Stomach (tissue), 9 donors: Measurements from ENCODE around the gene FDX1. TPM values are rescaled to one million over a fixed set of nuclear protein-coding genes. Genes with fewer than 3 reads are reported as not detected.

Experiments used
- DNase-seq, 2 donors: peaks; one replicate each; pipeline versions ENCODE4 v3.0.0 to v3.0.0-alpha.2; 2013 to 2019
- H3K27ac ChIP-seq, 5 donors: fragments of 200-600 bp in 4 of 5; sonication (generic) in 4 of 5; one replicate each; pipeline ENCODE4 v1.5.1; 2013 to 2019; ENCODE audit warnings: mild to moderate bottlenecking in 1 of 5, moderate library complexity in 1 of 5
- H3K27me3 ChIP-seq, 3 donors: fragments of 200-600 bp; sonication (generic); one replicate each; pipeline ENCODE4 v1.5.1; 2017 to 2019; ENCODE audit warnings: mixed run types in 1 of 3
- H3K36me3 ChIP-seq, 4 donors: fragments of 200-600 bp; sonication (generic); 1 replicate in 3 of 4; 2 replicates in 1 of 4; pipeline ENCODE4 v1.5.1; 2016 to 2019
- H3K4me1 ChIP-seq, 4 donors: fragments of 200-600 bp; sonication (generic); one replicate each; pipeline ENCODE4 v1.5.1; 2016 to 2019
- H3K4me3 ChIP-seq, 4 donors: fragments of 200-600 bp; sonication (generic) in 3 of 4; one replicate each; pipeline ENCODE4 v1.5.1; 2016 to 2019; ENCODE audit warnings: mild to moderate bottlenecking in 1 of 4
- H3K9me3 ChIP-seq, 4 donors: fragments of 200-600 bp; sonication (generic); one replicate each; pipeline ENCODE4 v1.5.1; 2016 to 2019
- EP300 ChIP-seq: sonication (generic); formaldehyde crosslinking; IDR thresholded peaks from one replicate; pipeline ENCODE4 v1.6.1; 2017; ENCODE audit warnings: antibody characterized with exemption
- POLR2A ChIP-seq, 4 donors: fragments of 450-650 bp; IDR thresholded peaks; one replicate each; pipeline ENCODE4 v1.6.1; 2016; ENCODE audit warnings: antibody characterized with exemption in 4 of 4, control low read depth in 2 of 4, mild to moderate bottlenecking in 1 of 4, moderate library complexity in 1 of 4
- POLR2AphosphoS5 ChIP-seq, 3 donors: sonication (generic); formaldehyde crosslinking; IDR thresholded peaks; one replicate each; pipeline ENCODE4 v1.6.1; 2016; ENCODE audit warnings: antibody characterized with exemption in 3 of 3
- WGBS, 5 donors: extraction: QIAGEN DNeasy Blood & Tissue Kit in 3 of 5; methylation state at CpG; one replicate each; pipeline versions ENCODE4 v1.1.5 to v1.1.7; 2013 to 2018; 5-methylcytosine and 5-hydroxymethylcytosine counted together
- intact Hi-C: fragments of 100-400 bp; cut with DNase I; formaldehyde crosslinking; loops from one replicate; pipeline ENCODE4 v1.15.1; 2023; ENCODE audit warnings: low total_unique reads
- polyA plus RNA-seq, 3 donors: library from polyadenylated mRNA; stranded (reverse); fragments of 200-250 nt; gene quantifications; one replicate each; pipeline ENCODE4 v1.2.3, GENCODE V29; 2013
- total RNA-seq, 5 donors: library from RNA; depleted of rRNA; stranded (reverse); fragments of >200 nt; gene quantifications; one replicate each; pipeline versions ENCODE4 v1.1.0 to v1.2.3, GENCODE V29; 2014 to 2016
- TF ChIP-seq, protein P1 (sequence below), 7 experiments: fragments of 450-650 bp in 4 of 7; fragments of 200-600 bp in 3 of 7; sonication (generic) in 3 of 7; IDR thresholded peaks; one replicate each; pipeline ENCODE4 v1.5.1; 2016 to 2019; ENCODE audit warnings: antibody characterized with exemption in 7 of 7, control low read depth in 2 of 7, mild to moderate bottlenecking in 1 of 7
- donor health status: healthy with polysubstance abuse.
- donor health status: Bipolar disorder and iron deficiency.
- donor health status: healthy.

The FDX1 gene
- total and polyA plus RNA-seq, 8 donors, result 0.58 to 78.8 (median 22.8) TPM

DNA sequence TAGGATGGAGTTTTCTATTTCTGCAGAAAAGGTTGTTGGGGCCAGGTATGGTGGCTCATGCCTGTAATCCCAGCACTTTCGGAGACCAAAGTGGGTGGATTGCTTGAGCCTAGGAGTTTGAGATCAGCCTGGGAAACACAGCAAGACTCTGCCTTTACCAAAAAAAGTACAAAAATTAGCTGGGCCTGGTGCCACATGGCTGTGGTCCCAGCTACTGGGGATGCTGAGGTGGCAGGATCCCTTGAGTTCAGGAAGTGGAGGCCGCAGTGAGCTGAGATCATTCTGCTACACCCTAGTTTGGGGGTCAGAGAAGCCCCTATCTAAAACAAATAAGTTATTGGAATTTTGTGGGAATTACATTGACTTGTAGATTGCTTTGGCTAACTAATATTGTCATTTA is 71.7 kb downstream of the FDX1 start:
- no peak for DNase-seq
- H3K27me3 ChIP-seq, result no peaks in the 10 kb centered on the region
- intact Hi-C loops, result no loop called here
- TF ChIP-seq, protein P1, sequence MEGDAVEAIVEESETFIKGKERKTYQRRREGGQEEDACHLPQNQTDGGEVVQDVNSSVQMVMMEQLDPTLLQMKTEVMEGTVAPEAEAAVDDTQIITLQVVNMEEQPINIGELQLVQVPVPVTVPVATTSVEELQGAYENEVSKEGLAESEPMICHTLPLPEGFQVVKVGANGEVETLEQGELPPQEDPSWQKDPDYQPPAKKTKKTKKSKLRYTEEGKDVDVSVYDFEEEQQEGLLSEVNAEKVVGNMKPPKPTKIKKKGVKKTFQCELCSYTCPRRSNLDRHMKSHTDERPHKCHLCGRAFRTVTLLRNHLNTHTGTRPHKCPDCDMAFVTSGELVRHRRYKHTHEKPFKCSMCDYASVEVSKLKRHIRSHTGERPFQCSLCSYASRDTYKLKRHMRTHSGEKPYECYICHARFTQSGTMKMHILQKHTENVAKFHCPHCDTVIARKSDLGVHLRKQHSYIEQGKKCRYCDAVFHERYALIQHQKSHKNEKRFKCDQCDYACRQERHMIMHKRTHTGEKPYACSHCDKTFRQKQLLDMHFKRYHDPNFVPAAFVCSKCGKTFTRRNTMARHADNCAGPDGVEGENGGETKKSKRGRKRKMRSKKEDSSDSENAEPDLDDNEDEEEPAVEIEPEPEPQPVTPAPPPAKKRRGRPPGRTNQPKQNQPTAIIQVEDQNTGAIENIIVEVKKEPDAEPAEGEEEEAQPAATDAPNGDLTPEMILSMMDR (IDR thresholded peaks at IDR 0.05), result no peak
- TF ChIP-seq POLR2AphosphoS5 (IDR thresholded peaks at IDR 0.05) (no peak), POLR2A (IDR thresholded peaks at IDR 0.05) (no peak), EP300 (no peak)
- WGBS, 5 donors, result 83 to 90% (median 88%) methylated on average over 2 of the region's 2 CpGs
- no peak overlapping the region for H3K4me3 ChIP-seq
- peaks cover 0 to 7% (median 0%) of the 10 kb centered on the region in 4 donors for H3K9me3 ChIP-seq
- no peak overlapping the region for H3K27ac ChIP-seq
- no peaks in the 10 kb centered on the region for H3K36me3 ChIP-seq
- peaks cover 20 to 27% (median 20%) of the 10 kb centered on the region in 4 donors for H3K4me1 ChIP-seq

DNA sequence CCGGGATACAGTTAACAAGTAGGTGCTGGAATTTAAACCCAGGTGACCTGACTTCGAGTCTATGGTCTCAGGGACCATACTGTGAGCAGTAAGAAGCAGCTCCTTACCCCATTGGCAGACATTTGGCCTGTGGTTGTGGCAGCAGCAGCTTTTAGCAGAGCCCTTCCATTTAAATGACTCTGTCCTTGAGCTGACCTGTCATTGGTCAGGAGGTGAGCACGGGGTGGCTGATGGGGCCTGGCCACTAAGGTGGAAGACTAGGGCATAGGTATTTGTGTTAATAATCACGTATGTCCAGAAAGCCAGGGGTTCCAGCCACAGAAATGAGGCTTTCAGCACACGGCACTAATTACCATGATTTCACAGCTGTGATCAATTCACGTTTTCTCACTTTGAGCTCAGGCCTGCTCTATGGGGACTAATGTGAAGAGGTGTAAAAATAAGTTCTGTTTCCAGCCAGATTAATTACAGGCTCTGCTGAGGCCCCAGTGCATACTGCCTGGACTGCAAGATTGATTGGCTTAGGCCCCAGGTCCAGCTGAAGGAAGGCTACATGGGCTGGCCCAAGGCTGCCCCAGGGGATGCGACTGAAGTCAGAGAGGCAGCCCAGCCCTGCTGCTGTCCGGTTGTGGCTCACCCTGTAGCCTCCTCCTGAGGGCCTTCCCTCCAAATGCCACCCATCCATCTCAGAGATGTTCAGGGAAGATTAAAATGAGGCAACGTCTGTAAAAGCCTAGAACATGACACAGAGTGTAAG is 76.0 kb downstream of the FDX1 start:
- 77 to 88% (median 85%) methylated on average over 9 of the region's 9 CpGs for WGBS, 5 donors
- H3K4me1 ChIP-seq, result no peaks in the 10 kb centered on the region
- H3K36me3 ChIP-seq, result no peaks in the 10 kb centered on the region
- no peak overlapping the region for H3K27ac ChIP-seq
- H3K27me3 ChIP-seq, result no peaks in the 10 kb centered on the region
- DNase-seq, result peak in 1 of 2 donors; percentile 23
- TF ChIP-seq, protein P1 (IDR thresholded peaks at IDR 0.05), result no peak
- no peak for TF ChIP-seq EP300
- TF ChIP-seq POLR2AphosphoS5 (IDR thresholded peaks at IDR 0.05), result no peak
- H3K9me3 ChIP-seq, result peaks cover 0 to 7% (median 0%) of the 10 kb centered on the region in 4 donors
- H3K4me3 ChIP-seq, result no peak overlapping the region
- intact Hi-C loops, result no loop called here

DNA sequence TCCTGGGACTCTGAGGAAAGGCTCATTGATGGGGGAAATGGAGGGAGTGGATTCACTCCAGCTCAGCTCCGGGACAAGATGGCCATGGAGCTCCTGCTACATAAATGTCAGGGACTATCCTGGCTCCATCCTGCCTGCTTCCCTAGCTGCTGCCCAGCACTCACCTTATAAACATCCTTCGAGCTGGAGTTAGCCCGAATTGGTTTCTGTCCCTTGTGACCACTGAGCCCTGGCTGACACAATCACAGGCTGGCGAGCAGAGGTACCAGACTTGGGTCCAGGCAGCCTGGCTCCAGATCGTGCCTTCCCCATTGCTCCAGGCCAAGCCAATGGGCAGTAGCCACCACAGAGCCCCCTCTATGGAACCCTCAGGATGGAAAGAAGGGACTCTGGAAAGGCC is 77.6 kb downstream of the FDX1 start:
- WGBS, 5 donors, result 92 to 100% (median 94%) methylated on average over 5 of the region's 5 CpGs
- no peak for DNase-seq
- Histone ChIP-seq H3K4me3 (no peak overlapping the region), H3K27me3 (no peaks in the 10 kb centered on the region), H3K4me1 (no peaks in the 10 kb centered on the region), H3K36me3 (no peaks in the 10 kb centered on the region), H3K9me3 (no peaks in the 10 kb centered on the region), H3K27ac (no peak overlapping the region)
- no peak for TF ChIP-seq POLR2AphosphoS5 (IDR thresholded peaks at IDR 0.05)
- no peak for TF ChIP-seq POLR2A (IDR thresholded peaks at IDR 0.05)
- no peak for TF ChIP-seq EP300
- TF ChIP-seq, protein P1 (IDR thresholded peaks at IDR 0.05), result no peak
- intact Hi-C loops, result no loop called here

DNA sequence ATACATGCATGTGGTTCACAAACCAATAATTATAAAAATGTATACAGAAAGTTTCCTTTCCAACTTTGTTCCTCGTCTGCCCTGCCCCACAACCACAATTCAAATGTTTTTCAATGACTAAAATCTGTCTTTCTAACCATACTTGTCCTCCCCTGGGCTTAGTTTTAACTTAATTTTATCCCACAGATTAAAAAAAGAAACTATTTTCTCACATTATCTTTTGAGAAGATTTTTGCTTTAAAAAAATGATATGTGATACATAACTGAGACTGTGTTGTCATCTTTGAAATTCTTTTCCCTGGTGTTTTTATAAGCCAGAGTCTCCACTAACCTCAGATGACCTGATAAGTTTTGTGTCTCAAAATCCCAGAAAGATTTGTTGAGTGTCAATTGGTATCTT is 79.0 kb downstream of the FDX1 start:
- H3K4me3 ChIP-seq, result no peak overlapping the region
- TF ChIP-seq POLR2AphosphoS5 (IDR thresholded peaks at IDR 0.05) (no peak), POLR2A (IDR thresholded peaks at IDR 0.05) (no peak), EP300 (no peak)
- TF ChIP-seq, protein P1 (IDR thresholded peaks at IDR 0.05), result no peak
- H3K27me3 ChIP-seq, result no peaks in the 10 kb centered on the region
- DNase-seq, result no peak
- 77 to 91% (median 81%) methylated on average over 1 of the region's 1 CpG for WGBS, 5 donors
- H3K4me1 ChIP-seq, result no peaks in the 10 kb centered on the region
- H3K9me3 ChIP-seq, result no peaks in the 10 kb centered on the region
- no peak overlapping the region for H3K27ac ChIP-seq
- intact Hi-C loops, result no loop called here
- H3K36me3 ChIP-seq, result no peaks in the 10 kb centered on the region
